ENCODE results near the gene HOXB13.

HOXB13 gene

DNA sequence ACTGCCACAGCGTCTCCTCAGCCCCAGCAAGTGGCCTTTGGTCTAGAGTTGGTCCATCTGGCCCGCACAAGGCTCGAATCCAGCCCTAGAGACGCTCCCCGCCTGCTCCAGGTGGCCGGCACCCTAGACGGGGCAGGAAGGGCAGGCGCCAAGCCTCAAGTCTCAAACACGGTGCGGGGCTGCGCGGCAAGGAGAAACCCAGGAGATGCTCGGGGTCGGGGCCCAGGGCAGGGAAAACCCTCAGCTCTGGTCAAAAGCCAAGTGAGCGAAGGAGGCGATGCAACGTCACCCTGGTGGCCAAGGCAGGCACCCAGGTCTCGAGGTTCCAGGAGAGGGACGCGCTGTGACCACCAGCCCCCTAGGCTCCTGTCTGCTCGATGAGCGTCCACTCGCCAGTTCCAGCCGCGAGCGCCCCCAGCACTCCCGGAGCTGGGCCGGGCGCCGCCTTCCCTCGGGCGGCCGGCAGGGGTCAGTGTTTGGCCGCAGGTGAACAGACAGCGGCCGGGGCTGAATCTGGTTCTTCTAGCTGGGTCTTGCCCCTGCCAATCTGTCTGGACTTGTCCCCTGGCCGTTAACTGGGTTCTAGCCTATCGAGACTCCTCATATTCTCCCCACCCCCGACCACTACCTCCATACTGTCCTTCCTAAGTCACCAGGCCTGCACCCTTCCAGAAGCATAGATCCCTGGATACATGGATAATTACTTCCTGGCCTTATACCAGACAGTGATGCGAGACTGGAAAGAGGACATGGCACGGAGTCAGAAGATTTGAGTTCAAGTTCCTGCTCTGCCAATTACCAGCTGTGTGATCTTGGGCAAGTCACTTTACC, 50.2 kb downstream of the HOXB13 start:
- peak; percentile 49 to 50 for DNase-seq (ENCODE audit: low read depth in 2 of 2)
- TF ChIP-seq, protein P1, sequence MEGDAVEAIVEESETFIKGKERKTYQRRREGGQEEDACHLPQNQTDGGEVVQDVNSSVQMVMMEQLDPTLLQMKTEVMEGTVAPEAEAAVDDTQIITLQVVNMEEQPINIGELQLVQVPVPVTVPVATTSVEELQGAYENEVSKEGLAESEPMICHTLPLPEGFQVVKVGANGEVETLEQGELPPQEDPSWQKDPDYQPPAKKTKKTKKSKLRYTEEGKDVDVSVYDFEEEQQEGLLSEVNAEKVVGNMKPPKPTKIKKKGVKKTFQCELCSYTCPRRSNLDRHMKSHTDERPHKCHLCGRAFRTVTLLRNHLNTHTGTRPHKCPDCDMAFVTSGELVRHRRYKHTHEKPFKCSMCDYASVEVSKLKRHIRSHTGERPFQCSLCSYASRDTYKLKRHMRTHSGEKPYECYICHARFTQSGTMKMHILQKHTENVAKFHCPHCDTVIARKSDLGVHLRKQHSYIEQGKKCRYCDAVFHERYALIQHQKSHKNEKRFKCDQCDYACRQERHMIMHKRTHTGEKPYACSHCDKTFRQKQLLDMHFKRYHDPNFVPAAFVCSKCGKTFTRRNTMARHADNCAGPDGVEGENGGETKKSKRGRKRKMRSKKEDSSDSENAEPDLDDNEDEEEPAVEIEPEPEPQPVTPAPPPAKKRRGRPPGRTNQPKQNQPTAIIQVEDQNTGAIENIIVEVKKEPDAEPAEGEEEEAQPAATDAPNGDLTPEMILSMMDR (IDR thresholded peaks at IDR 0.05; ENCODE audit: low read depth, low read length), result peak; percentile 80
- peak overlapping the region in 1 of 2 donors; percentile 5 for H3K4me3 ChIP-seq (replicated peaks in 1 of 2; ENCODE audit: low read depth in 2 of 2, low read length in 2 of 2)

DNA sequence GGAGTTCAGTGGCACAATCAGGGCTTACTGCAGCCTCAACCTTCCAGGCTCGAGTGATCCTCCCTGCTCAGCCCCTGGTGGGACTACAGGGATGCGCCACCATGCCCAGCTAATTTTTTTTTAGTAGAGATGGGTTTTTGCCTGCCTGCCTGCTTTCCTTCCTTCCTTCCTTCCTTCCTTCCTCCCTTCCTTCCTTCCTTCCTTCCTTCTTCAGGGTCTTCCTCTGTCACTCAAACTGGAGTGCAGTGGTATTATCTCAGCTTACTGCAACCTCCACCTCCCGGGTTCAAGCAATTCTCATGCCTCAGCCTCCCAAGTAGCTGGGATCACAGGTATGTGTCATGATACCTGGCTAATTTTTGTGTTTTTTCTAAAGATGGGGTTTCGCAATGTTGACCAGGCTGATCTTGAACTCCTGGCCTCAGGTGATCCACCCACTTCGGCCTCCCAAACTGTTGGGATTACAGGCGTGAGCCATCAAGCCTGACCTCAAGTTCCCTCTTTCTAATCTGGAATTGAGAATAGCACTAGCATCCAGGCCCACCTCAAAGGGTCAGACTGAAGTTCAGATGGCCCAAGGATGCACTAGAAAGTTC, 51.5 kb downstream of the HOXB13 start:
- no peak for DNase-seq (ENCODE audit: low read depth in 2 of 2)
- no peak overlapping the region for H3K4me3 ChIP-seq (replicated peaks in 1 of 2; ENCODE audit: low read depth in 2 of 2, low read length in 2 of 2)
- TF ChIP-seq, protein P1 (IDR thresholded peaks at IDR 0.05; ENCODE audit: low read depth, low read length), result no peak

Data from cardiac fibroblast (primary cell).